A673 (cell line): Measurements from ENCODE around the gene HIVEP1. TPM values are rescaled to one million over a fixed set of nuclear protein-coding genes. Genes with fewer than 3 reads are reported as not detected.

Experiments used
- BruUV-seq: library from RNA; stranded (reverse); fragments of 400-500 nt; replicated peaks from 2 replicates; lab custom pipeline; 2021; lab: Mats Ljungman, UMichigan
- CTCF ChIA-PET: fragments of 300-600 bp; sonication (Branson Sonifier 250); formaldehyde crosslinking; loops from one replicate; lab custom pipeline; 2022; ENCODE audit warnings: antibody characterized with exemption; lab: Charles Lee
- POLR2A ChIA-PET: fragments of 300-600 bp; sonication (Branson Sonifier 250); formaldehyde crosslinking; loops from one replicate; lab custom pipeline; 2022; ENCODE audit warnings: antibody characterized with exemption; ENCODE audit not compliant: low non-redundant PET; lab: Charles Lee
- DNase-seq: peaks from one replicate; pipeline ENCODE4 v3.0.0-alpha.2; 2015; ENCODE audit warnings: low spot score
- H3K27ac ChIP-seq: fragments of 200-600 bp; sonication (generic); 2 replicates; pipeline ENCODE4 v1.5.1; 2016; ENCODE audit warnings: mixed run types, low read depth, mild to moderate bottlenecking, mixed read lengths, antibody characterized with exemption, low read length; ENCODE audit not compliant: poor library complexity, severe bottlenecking
- H3K27me3 ChIP-seq: fragments of 200-600 bp; sonication (generic); replicated peaks from 2 replicates; pipeline ENCODE4 v1.6.1; 2017; ENCODE audit warnings: mixed run types, low read depth, mild to moderate bottlenecking, mixed read lengths, antibody characterized with exemption, low read length; ENCODE audit not compliant: insufficient read depth, poor library complexity
- H3K36me3 ChIP-seq: fragments of 200-600 bp; sonication (generic); 2 replicates; pipeline ENCODE4 v1.6.1; 2016; ENCODE audit warnings: mixed run types, mild to moderate bottlenecking, mixed read lengths, antibody characterized with exemption, low read length; ENCODE audit not compliant: insufficient read depth, poor library complexity, severe bottlenecking
- H3K4me1 ChIP-seq: fragments of 200-600 bp; sonication (generic); 2 replicates; pipeline ENCODE4 v1.6.1; 2017; ENCODE audit warnings: mixed run types, mild to moderate bottlenecking, mixed read lengths, antibody characterized with exemption, low read length; ENCODE audit not compliant: insufficient read depth, poor library complexity, severe bottlenecking
- H3K4me3 ChIP-seq: fragments of 200-600 bp; sonication (generic); 2 replicates; pipeline ENCODE4 v1.5.1; 2016; ENCODE audit warnings: low read depth, mixed run types, mild to moderate bottlenecking, mixed read lengths, low read length; ENCODE audit not compliant: poor library complexity, severe bottlenecking
- H3K9me3 ChIP-seq: fragments of 200-600 bp; sonication (generic); 2 replicates; pipeline ENCODE4 v1.6.1; 2016; ENCODE audit warnings: mixed run types, low read depth, mild to moderate bottlenecking, mixed read lengths, antibody characterized with exemption, low read length; ENCODE audit not compliant: poor library complexity, severe bottlenecking
- EZH2 ChIP-seq: fragments of 200-600 bp; sonication (generic); IDR thresholded peaks from 2 replicates; pipeline ENCODE4 v1.6.1; 2017; ENCODE audit warnings: borderline replicate concordance, low read depth, mild to moderate bottlenecking, mixed read lengths, antibody characterized with exemption, low read length; ENCODE audit not compliant: poor library complexity, severe bottlenecking
- intact Hi-C: fragments of 100-400 bp; cut with micrococcal nuclease; formaldehyde crosslinking; loops from one replicate; pipeline ENCODE4 v1.10.0; 2022; ENCODE audit not compliant: unreplicated experiment
- total RNA-seq: library from RNA; stranded (reverse); gene quantifications from 2 replicates; pipeline ENCODE4 v1.2.3, GENCODE V29; 2021
- TF ChIP-seq, protein P1 (sequence below): fragments of 300-800, 200-600 bp; sonication (generic); conservative IDR thresholded peaks from 2 replicates; pipeline ENCODE4 v1.5.1; 2017; ENCODE audit warnings: low read depth, mild to moderate bottlenecking, antibody characterized with exemption, low read length, moderate library complexity, mixed read lengths

HIVEP1 gene
- total RNA-seq, 1 experiment from 2014 or later = 21.5 TPM

DNA sequence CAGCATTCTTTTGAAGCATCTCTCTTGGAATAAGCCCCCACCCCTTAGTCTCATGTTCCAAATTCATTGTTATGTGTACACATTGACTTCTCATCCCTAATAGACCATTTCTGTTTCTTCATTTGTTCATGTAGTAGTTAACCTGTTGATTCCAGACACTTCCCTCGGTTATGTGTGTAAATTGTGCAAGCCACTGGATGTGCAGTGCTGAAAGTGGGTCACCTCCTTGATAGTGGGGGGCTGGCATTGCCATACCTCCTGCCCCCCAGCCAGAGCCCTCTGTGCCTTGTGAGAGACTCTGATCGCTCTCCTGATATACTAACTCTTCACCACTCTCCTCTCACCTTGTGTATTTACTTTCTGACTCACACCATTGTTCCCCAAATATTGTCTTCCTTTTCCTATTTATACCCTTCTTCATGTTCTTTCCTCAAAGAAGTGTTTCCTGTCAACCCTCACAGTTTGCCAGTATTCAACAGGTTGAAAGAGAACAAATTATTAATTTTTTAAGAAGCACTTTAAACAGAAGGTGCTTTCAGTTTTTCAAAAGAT is 59.0 kb downstream of the HIVEP1 start:
- H3K36me3 ChIP-seq = no peaks in the 10 kb centered on the region
- no peaks in the 10 kb centered on the region for H3K4me1 ChIP-seq
- CTCF ChIA-PET = no interaction called here
- no TSS peak for BruUV-seq
- no peak overlapping the region for H3K27ac ChIP-seq
- no peak for DNase-seq
- TF ChIP-seq, protein P1, sequence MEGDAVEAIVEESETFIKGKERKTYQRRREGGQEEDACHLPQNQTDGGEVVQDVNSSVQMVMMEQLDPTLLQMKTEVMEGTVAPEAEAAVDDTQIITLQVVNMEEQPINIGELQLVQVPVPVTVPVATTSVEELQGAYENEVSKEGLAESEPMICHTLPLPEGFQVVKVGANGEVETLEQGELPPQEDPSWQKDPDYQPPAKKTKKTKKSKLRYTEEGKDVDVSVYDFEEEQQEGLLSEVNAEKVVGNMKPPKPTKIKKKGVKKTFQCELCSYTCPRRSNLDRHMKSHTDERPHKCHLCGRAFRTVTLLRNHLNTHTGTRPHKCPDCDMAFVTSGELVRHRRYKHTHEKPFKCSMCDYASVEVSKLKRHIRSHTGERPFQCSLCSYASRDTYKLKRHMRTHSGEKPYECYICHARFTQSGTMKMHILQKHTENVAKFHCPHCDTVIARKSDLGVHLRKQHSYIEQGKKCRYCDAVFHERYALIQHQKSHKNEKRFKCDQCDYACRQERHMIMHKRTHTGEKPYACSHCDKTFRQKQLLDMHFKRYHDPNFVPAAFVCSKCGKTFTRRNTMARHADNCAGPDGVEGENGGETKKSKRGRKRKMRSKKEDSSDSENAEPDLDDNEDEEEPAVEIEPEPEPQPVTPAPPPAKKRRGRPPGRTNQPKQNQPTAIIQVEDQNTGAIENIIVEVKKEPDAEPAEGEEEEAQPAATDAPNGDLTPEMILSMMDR = no peak
- TF ChIP-seq EZH2 = no peak
- POLR2A ChIA-PET = no interaction called here
- intact Hi-C loops = no loop called here
- H3K4me3 ChIP-seq = no peak overlapping the region
- H3K27me3 ChIP-seq = no peaks in the 10 kb centered on the region
- H3K9me3 ChIP-seq = no peaks in the 10 kb centered on the region

DNA sequence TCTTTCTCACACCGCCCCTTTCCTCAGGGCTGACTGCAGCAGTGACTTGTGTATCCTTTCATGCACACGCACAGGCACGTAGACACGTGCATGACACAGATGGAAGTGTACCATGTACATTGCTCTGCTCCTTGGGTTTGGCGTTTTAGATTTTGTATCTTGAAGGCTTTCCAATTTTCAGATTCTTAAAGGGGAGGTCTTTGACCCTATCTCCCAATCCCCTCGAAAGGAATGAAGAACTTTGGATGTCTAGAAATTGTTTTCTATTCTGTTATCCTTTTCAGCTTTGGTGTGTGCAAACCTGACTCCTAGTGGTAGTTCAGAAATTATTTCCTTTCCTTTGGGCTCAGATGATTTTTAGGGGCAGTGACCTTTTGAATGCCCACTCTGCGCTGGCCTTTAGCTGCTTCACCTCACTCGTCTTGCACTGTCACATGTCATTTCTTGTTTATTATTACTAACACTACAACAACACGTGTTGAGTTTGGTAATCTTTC is 63.0 kb downstream of the HIVEP1 start:
- H3K36me3 ChIP-seq = no peaks in the 10 kb centered on the region
- no peak overlapping the region for H3K27ac ChIP-seq
- ChIA-PET POLR2A (no interaction called here), CTCF (interaction anchor here (0.6 to 0.7 kb wide), 2 partner anchors 409 to 772 kb away, joined by 3 to 4 read pairs; no protein-coding TSS in a partner anchor)
- intact Hi-C loops = no loop called here
- H3K27me3 ChIP-seq = no peaks in the 10 kb centered on the region
- no peaks in the 10 kb centered on the region for H3K9me3 ChIP-seq
- H3K4me3 ChIP-seq = no peak overlapping the region
- DNase-seq = no peak
- no TSS peak for BruUV-seq
- TF ChIP-seq, protein P1 = peak; percentile 34; the same call in 1 of the 2 replicates
- no peak for TF ChIP-seq EZH2
- no peaks in the 10 kb centered on the region for H3K4me1 ChIP-seq

DNA sequence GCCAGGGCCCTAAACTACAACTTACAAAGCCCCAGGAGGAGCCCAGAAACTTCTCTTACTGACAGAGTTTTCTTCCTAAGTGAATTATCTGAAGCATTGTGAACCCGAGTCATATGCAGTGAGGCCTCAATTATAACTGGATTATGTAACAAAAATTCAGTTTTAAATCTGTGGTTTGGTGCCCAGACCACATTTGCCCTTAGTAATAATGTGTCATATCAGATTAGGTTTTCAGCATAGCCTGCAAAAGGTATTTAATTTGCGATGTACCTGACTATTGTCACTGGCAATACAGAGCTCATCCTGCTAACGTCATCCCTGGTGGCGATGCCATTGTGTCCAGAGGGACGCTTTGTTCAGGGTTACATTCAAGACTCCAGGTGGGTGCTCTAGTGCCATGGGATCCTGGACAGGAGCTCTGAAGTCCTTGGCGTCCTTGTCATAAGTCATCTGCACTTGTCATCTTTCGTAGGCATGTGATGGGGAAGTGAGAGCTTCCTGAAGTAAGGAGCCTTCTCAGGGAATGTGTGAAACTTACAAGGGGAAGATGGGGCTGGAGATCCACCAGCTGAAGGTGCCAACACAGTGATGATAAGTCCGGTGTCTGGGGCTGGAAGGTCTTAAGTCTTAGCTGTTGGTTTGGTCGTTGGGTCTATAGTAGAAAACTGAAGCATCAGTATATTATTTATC is 65.1 kb downstream of the HIVEP1 start:
- intact Hi-C loops = no loop called here
- no peaks in the 10 kb centered on the region for H3K4me1 ChIP-seq
- BruUV-seq = no TSS peak
- H3K27me3 ChIP-seq = no peaks in the 10 kb centered on the region
- no peak overlapping the region for H3K27ac ChIP-seq
- no peaks in the 10 kb centered on the region for H3K9me3 ChIP-seq
- CTCF ChIA-PET = interaction anchor here (0.5 kb wide), 1 partner anchor 258 kb away, joined by 3 read pairs; no protein-coding TSS in a partner anchor
- DNase-seq = no peak
- no peaks in the 10 kb centered on the region for H3K36me3 ChIP-seq
- TF ChIP-seq EZH2 = no peak
- TF ChIP-seq, protein P1 = no peak
- POLR2A ChIA-PET = no interaction called here
- H3K4me3 ChIP-seq = no peak overlapping the region
